ENCODE measurements around the gene POLR2M. TPM values are rescaled to one million over a fixed set of nuclear protein-coding genes. Genes with fewer than 3 reads are reported as not detected.

The POLR2M gene
- total and polyA plus RNA-seq, 2 donors (not counting 3 experiments of a cell fraction or from before 2014, with no cell fraction given) = 38.4 to 42.5 TPM

GRCh38 chr15:57676585-57676984 lies 29.9 kb upstream of the POLR2M start:
- H4K20me1 ChIP-seq (replicated peaks; ENCODE audit: control insufficient read depth, extremely low read depth, insufficient read depth, low read length) = no peaks in the 10 kb centered on the region
- intact Hi-C loops (cut with micrococcal nuclease) = loop anchor here (2.0 kb wide), 1 partner anchor 16 kb away; no protein-coding TSS in a partner anchor

GRCh38 chr15:57677204-57677603 lies 29.3 kb upstream of the POLR2M start:
- DNase-seq (ENCODE audit: low read depth, low spot score) (no peak), FAIRE-seq (no peak)
- Histone ChIP-seq H3K9ac (replicated peaks; ENCODE audit: extremely low read depth, insufficient read depth, low read length) (no peak overlapping the region), H3K27me3 (ENCODE audit: control insufficient read depth in 2 of 2, insufficient read depth in 2 of 2, low read length in 2 of 2) (no peaks in the 10 kb centered on the region), H3K27ac (ENCODE audit: insufficient read depth, low read depth, low read length) (no peak overlapping the region), H3K36me3 (ENCODE audit: control insufficient read depth in 2 of 2, extremely low read depth in 1 of 2, insufficient read depth in 2 of 2, low read length in 2 of 2) (peaks cover 0 to 9% of the 10 kb centered on the region in 2 experiments), H3K9me1 (replicated peaks; ENCODE audit: control insufficient read depth, extremely low read depth, insufficient read depth, low read length) (no peaks in the 10 kb centered on the region), H3K79me2 (ENCODE audit: control insufficient read depth, insufficient read depth, low read length) (no peaks in the 10 kb centered on the region), H2AFZ (ENCODE audit: low read depth, low read length) (no peak overlapping the region), H4K20me1 (replicated peaks; ENCODE audit: control insufficient read depth, extremely low read depth, insufficient read depth, low read length) (no peaks in the 10 kb centered on the region), H3K9me3 (replicated peaks; ENCODE audit: control insufficient read depth, insufficient read depth, low read length) (no peaks in the 10 kb centered on the region), H3K4me1 (ENCODE audit: control insufficient read depth, extremely low read depth, insufficient read depth, low read length) (no peaks in the 10 kb centered on the region), H3K4me2 (ENCODE audit: insufficient read depth, low read length) (no peak overlapping the region), H3K4me3 (replicated peaks in 1 of 3; ENCODE audit: insufficient read depth in 1 of 3, low read depth in 1 of 3, low read length in 3 of 3) (no peak overlapping the region)
- TF ChIP-seq JUN (IDR thresholded peaks at IDR 0.05; ENCODE audit: borderline replicate concordance, insufficient read depth, insufficient read length, low read depth) = no peak
- TF ChIP-seq POLR2AphosphoS5 (IDR thresholded peaks at IDR 0.05; ENCODE audit: insufficient read depth, low read depth, low read length) = no peak
- TF ChIP-seq EZH2 (IDR thresholded peaks at IDR 0.05; ENCODE audit: borderline replicate concordance, low read depth, low read length, severe bottlenecking) = no peak
- TF ChIP-seq FOS (IDR thresholded peaks at IDR 0.05; ENCODE audit: borderline replicate concordance, insufficient read depth, low read length) = no peak
- no peak for TF ChIP-seq GATA2 (IDR thresholded peaks at IDR 0.05; ENCODE audit: insufficient read depth, insufficient read length, low read depth, low read length)
- TF ChIP-seq MAX (IDR thresholded peaks at IDR 0.05; ENCODE audit: insufficient read depth, insufficient read length) = no peak
- no peak for TF ChIP-seq POLR2A (IDR thresholded peaks at IDR 0.05; ENCODE audit: low read depth, low read length)
- TF ChIP-seq MYC (IDR thresholded peaks at IDR 0.05; ENCODE audit: low read depth, low read length) = no peak
- no peak for TF ChIP-seq CTCF (IDR thresholded peaks at IDR 0.05; ENCODE audit: extremely low read depth in 1 of 2, insufficient read depth in 1 of 2, low read depth in 1 of 2, low read length in 2 of 2)
- intact Hi-C loops (cut with micrococcal nuclease) = loop anchor here (2.0 kb wide), 1 partner anchor 16 kb away; no protein-coding TSS in a partner anchor
- POLR2A ChIA-PET = no interaction called here
- CTCF ChIA-PET = interaction anchor here (0.6 to 4.3 kb wide), 4 partner anchors 9 to 392 kb away, joined by 3 to 27 read pairs (median 6); no protein-coding TSS in a partner anchor
- dilution Hi-C loops (cut with MboI; ENCODE audit: extremely low pct_ligation_motif_present, low sequenced_read_pairs) = no loop called here
- no TSS peak for BruUV-seq (replicated peaks)

More at GRCh38 chr15:57676585-57676984, 29.9 kb upstream of the POLR2M start:
- H3K9ac ChIP-seq (replicated peaks; ENCODE audit: extremely low read depth, insufficient read depth, low read length) = no peak overlapping the region
- no peak for TF ChIP-seq GATA2 (IDR thresholded peaks at IDR 0.05; ENCODE audit: insufficient read depth, insufficient read length, low read depth, low read length)
- dilution Hi-C loops (cut with MboI; ENCODE audit: extremely low pct_ligation_motif_present, low sequenced_read_pairs) = no loop called here
- H3K36me3 ChIP-seq (ENCODE audit: control insufficient read depth in 2 of 2, extremely low read depth in 1 of 2, insufficient read depth in 2 of 2, low read length in 2 of 2) = peaks cover 0 to 9% of the 10 kb centered on the region in 2 experiments
- H3K4me2 ChIP-seq (ENCODE audit: insufficient read depth, low read length) = no peak overlapping the region
- H3K27ac ChIP-seq (ENCODE audit: insufficient read depth, low read depth, low read length) = no peak overlapping the region
- H3K79me2 ChIP-seq (ENCODE audit: control insufficient read depth, insufficient read depth, low read length) = no peaks in the 10 kb centered on the region
- H3K4me3 ChIP-seq (replicated peaks in 1 of 3; ENCODE audit: insufficient read depth in 1 of 3, low read depth in 1 of 3, low read length in 3 of 3) = no peak overlapping the region
- CTCF ChIA-PET = interaction anchor here (1.4 to 4.3 kb wide), 3 partner anchors 9 to 135 kb away, joined by 3 to 27 read pairs (median 10); no protein-coding TSS in a partner anchor
- H3K27me3 ChIP-seq (ENCODE audit: control insufficient read depth in 2 of 2, insufficient read depth in 2 of 2, low read length in 2 of 2) = no peaks in the 10 kb centered on the region
- H3K9me3 ChIP-seq (replicated peaks; ENCODE audit: control insufficient read depth, insufficient read depth, low read length) = no peaks in the 10 kb centered on the region
- BruUV-seq (replicated peaks) = no TSS peak
- FAIRE-seq (no peak), DNase-seq (ENCODE audit: low read depth, low spot score) (no peak)
- H3K9me1 ChIP-seq (replicated peaks; ENCODE audit: control insufficient read depth, extremely low read depth, insufficient read depth, low read length) = no peaks in the 10 kb centered on the region
- H3K4me1 ChIP-seq (ENCODE audit: control insufficient read depth, extremely low read depth, insufficient read depth, low read length) = peaks cover 4% of the 10 kb centered on the region
- H2AFZ ChIP-seq (ENCODE audit: low read depth, low read length) = no peak overlapping the region
- POLR2A ChIA-PET = no interaction called here
